Psoas muscle (tissue), 8 donors: ENCODE data around the gene TSNAX. TPM values are rescaled to one million over a fixed set of nuclear protein-coding genes. Genes with fewer than 3 reads are reported as not detected.

Experiments
- ATAC-seq, 4 donors: fragments of 200-7000 bp; cut with Tn5 transposase; one replicate each; pipeline ENCODE4 v1.9.1; 2020; ENCODE audit warnings: moderate library complexity in 3 of 4, mild to moderate bottlenecking in 2 of 4
- DNase-seq, 2 donors: peaks; one replicate each; pipeline ENCODE4 v3.0.0-alpha.2; 2020
- H3K27ac ChIP-seq: fragments of 200-600 bp; one replicate; pipeline ENCODE4 v1.8.0; 2022
- H3K27me3 ChIP-seq, 3 donors: fragments of 200-600 bp in 1 of 3; one replicate each; pipeline versions ENCODE4 v1.6.1 to v1.8.0; 2013 to 2022; ENCODE audit warnings: low read length in 2 of 3, mild to moderate bottlenecking in 2 of 3, moderate library complexity in 1 of 3; ENCODE audit not compliant: insufficient read depth in 3 of 3
- H3K36me3 ChIP-seq, 2 donors: fragments of 200-600 bp in 1 of 2; one replicate each; pipeline versions ENCODE4 v1.6.1 to v1.8.0; 2013 to 2022; ENCODE audit warnings: low read depth in 1 of 2, mild to moderate bottlenecking in 1 of 2, moderate library complexity in 1 of 2; ENCODE audit not compliant: insufficient read depth in 1 of 2
- H3K4me1 ChIP-seq: fragments of 200-600 bp; one replicate; pipeline ENCODE4 v1.8.0; 2022
- H3K4me3 ChIP-seq: fragments of 200-600 bp; one replicate; pipeline ENCODE4 v1.8.0; 2022; ENCODE audit warnings: mild to moderate bottlenecking
- H3K9me3 ChIP-seq: fragments of 200-600 bp; one replicate; pipeline ENCODE4 v1.8.0; 2022
- WGBS, 3 donors: extraction: QIAGEN DNeasy Blood & Tissue Kit; methylation state at CpG; one replicate each; pipeline versions ENCODE4 v1.1.6 to v1.1.7; 2013; 5-methylcytosine and 5-hydroxymethylcytosine counted together
- intact Hi-C, 2 donors: fragments of 100-400 bp; cut with DNase I; formaldehyde crosslinking; loops; one replicate each; pipeline versions ENCODE4 v1.11.0 to v1.14.2; 2022
- polyA plus RNA-seq, 3 donors: library from polyadenylated mRNA; stranded (reverse); fragments of 200-250 nt; gene quantifications; one replicate each; pipeline ENCODE4 v1.2.3, GENCODE V29; 2013
- total RNA-seq, 4 donors: library from RNA; stranded (reverse); fragmentation: NEBNext Ultra II Directional in 2 of 4; extraction: Animal tissue kit (Norgen Biotek cat#: 25700) in 2 of 4; gene quantifications; one replicate each; pipeline versions ENCODE4 v1.2.1 to v1.2.4, GENCODE V29; 2021 to 2023
- TF ChIP-seq, protein P1 (sequence below): fragments of 200-600 bp; IDR thresholded peaks from one replicate; pipeline ENCODE4 v1.8.0; 2022; ENCODE audit warnings: antibody characterized with exemption
- donor health status: healthy with polysubstance abuse.
- donor health status: DM: no; HTN: no; CAD: no; lungs with moderate emphysema.
- donor health status: Bipolar disorder and iron deficiency.
- donor health status: healthy.
- donor health status: DM: yes; HTN: yes; CAD: no.
- donor health status: DM: no; HTN: no; CAD: no.
- donor health status: DM: no; HTN: no; CAD: no.
- donor health status: DM: yes; HTN: yes; CAD: no.

Gene TSNAX
- total and polyA plus RNA-seq, 7 donors = 18.0 to 108 (median 41.3) TPM

DNA sequence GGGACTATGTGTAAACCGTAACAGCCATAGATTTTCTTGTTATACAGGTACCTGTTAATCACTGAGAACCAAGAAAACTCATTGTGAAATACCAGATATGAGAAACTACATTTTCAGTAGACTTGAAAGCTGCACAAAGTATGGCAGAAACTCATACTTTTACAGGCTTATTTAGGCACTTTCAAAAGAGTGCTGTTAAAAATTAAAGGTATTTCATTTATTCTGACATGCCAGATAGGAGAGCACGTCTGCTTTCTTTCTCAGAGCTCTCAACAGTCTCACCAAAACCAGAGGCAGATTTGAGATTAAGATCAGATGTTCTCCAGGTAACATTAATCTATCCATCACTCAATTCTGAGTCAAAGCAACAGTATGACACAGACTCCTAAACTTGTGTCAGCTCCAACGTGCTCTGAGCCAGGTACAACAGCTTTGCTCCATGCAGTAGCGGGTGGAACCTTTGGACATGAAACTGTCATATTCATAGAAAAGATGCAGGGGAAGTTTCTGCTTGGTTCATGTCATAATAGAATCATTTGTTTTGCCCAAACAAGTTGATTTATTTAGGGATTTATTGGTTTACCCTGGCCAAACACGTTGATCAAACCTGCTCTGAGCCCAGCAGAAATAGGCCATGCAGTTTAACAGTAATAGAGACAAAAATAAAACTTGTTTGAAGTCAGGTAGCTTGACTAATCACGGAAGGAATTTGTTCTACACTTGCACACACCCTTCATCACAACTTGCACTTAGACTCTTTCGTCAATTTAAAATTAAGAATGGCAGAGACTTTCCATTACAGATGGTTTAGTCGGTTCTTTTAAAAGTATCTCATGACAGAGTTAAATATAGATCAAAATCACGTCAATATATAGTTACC, 20.8 kb upstream of the TSNAX start:
- H3K4me1 ChIP-seq = peaks cover 23% of the 10 kb centered on the region
- WGBS, 3 donors = 34 to 45% (median 35%) methylated on average over 9 of the region's 9 CpGs
- H3K27ac ChIP-seq = peak overlapping the region; percentile 65
- TF ChIP-seq, protein P1, sequence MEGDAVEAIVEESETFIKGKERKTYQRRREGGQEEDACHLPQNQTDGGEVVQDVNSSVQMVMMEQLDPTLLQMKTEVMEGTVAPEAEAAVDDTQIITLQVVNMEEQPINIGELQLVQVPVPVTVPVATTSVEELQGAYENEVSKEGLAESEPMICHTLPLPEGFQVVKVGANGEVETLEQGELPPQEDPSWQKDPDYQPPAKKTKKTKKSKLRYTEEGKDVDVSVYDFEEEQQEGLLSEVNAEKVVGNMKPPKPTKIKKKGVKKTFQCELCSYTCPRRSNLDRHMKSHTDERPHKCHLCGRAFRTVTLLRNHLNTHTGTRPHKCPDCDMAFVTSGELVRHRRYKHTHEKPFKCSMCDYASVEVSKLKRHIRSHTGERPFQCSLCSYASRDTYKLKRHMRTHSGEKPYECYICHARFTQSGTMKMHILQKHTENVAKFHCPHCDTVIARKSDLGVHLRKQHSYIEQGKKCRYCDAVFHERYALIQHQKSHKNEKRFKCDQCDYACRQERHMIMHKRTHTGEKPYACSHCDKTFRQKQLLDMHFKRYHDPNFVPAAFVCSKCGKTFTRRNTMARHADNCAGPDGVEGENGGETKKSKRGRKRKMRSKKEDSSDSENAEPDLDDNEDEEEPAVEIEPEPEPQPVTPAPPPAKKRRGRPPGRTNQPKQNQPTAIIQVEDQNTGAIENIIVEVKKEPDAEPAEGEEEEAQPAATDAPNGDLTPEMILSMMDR = no peak
- H3K4me3 ChIP-seq = peak overlapping the region; percentile 17
- intact Hi-C loops = no loop called here
- no peaks in the 10 kb centered on the region for H3K9me3 ChIP-seq
- no peaks in the 10 kb centered on the region for H3K27me3 ChIP-seq
- ATAC-seq (peak; percentile 80 to 87 (median 84)), DNase-seq (no peak)
- H3K36me3 ChIP-seq = no peaks in the 10 kb centered on the region

DNA sequence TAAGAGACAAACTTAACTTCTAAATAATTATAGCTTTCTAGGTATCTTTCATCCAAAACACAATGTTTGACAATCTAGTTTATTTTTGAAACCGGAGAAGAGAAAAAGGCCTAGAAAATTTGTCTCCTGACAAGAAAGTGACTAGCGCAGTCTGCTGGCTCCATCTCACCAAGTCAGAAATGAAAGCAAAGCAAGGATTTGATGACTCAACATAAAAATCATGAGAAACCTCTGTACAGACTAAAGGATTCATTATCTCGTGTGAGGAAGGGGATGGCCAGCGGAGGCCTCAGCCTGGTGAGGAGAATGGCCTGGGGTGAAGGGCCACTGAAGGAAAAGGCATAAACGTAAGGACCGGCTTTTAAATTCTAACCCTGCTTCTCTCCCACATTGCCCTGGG, 20.0 kb upstream of the TSNAX start:
- TF ChIP-seq, protein P1 = no peak
- H3K27me3 ChIP-seq = no peaks in the 10 kb centered on the region
- peaks cover 23% of the 10 kb centered on the region for H3K4me1 ChIP-seq
- H3K9me3 ChIP-seq = no peaks in the 10 kb centered on the region
- peak overlapping the region; percentile 65 for H3K27ac ChIP-seq
- H3K4me3 ChIP-seq = peak overlapping the region; percentile 17
- intact Hi-C loops = no loop called here
- peak in 2 of 4 donors; percentile 29 to 49 for ATAC-seq
- WGBS, 3 donors = 81 to 85% (median 82%) methylated on average over 6 of the region's 6 CpGs
- no peak for DNase-seq
- no peaks in the 10 kb centered on the region for H3K36me3 ChIP-seq

- no peak for DNase-seq
- Histone ChIP-seq H3K36me3 (no peaks in the 10 kb centered on the region), H3K4me1 (peaks cover 23% of the 10 kb centered on the region), H3K9me3 (no peaks in the 10 kb centered on the region), H3K27ac (peak overlapping the region; percentile 65), H3K4me3 (no peak overlapping the region), H3K27me3 (no peaks in the 10 kb centered on the region)
- intact Hi-C loops = no loop called here
- WGBS, 3 donors = 71 to 73% (median 73%) methylated on average over 6 of the region's 6 CpGs
- TF ChIP-seq, protein P1 = no peak
- ATAC-seq = no peak
These were observed 19.5 kb upstream of the TSNAX start for GRCh38 chr1:231508941-231509340.

- 75 to 79% (median 78%) methylated on average over 2 of the region's 2 CpGs for WGBS, 3 donors
- no peak for DNase-seq
- peaks cover 16% of the 10 kb centered on the region for H3K4me1 ChIP-seq
- no peak overlapping the region for H3K4me3 ChIP-seq
- H3K27ac ChIP-seq = no peak overlapping the region
- H3K9me3 ChIP-seq = no peaks in the 10 kb centered on the region
- H3K27me3 ChIP-seq = no peaks in the 10 kb centered on the region
- intact Hi-C loops = loop anchor here in 1 of 2 donors (5.0 kb wide), 1 partner anchor 75 kb away; no protein-coding TSS in a partner anchor
- TF ChIP-seq, protein P1 = no peak
- H3K36me3 ChIP-seq = no peaks in the 10 kb centered on the region
- no peak for ATAC-seq
These were observed 16.2 kb upstream of the TSNAX start for GRCh38 chr1:231512147-231512698.
